IMR-90 (cell line): ENCODE data around the gene DELE1.

ENCODE experiments used
- CEBPB ChIP-seq: IDR thresholded peaks from 2 replicates; pipeline ENCODE4 v1.6.1; 2012; ENCODE audit warnings: low read depth, low read length, improper control_type of control experiment
- CTCF ChIP-seq: conservative IDR thresholded peaks from 2 replicates; pipeline ENCODE4 v1.5.1; 2012; ENCODE audit warnings: mild to moderate bottlenecking, low read depth, low read length, improper control_type of control experiment
- ELK1 ChIP-seq: fragments of 150-350 bp; IDR thresholded peaks from 2 replicates; pipeline ENCODE4 v1.6.1; 2016; ENCODE audit warnings: low read depth, mild to moderate bottlenecking, low read length, moderate library complexity, borderline replicate concordance
- MAFK ChIP-seq: IDR thresholded peaks from 2 replicates; pipeline ENCODE4 v1.6.1; 2012; ENCODE audit warnings: low read depth, low read length, improper control_type of control experiment
- MXI1 ChIP-seq: IDR thresholded peaks from 2 replicates; pipeline ENCODE4 v1.6.1; 2012; ENCODE audit warnings: low read depth, mild to moderate bottlenecking, low read length, moderate library complexity, borderline replicate concordance
- POLR2A ChIP-seq: IDR thresholded peaks from 2 replicates; pipeline ENCODE4 v1.6.1; 2012; ENCODE audit warnings: mild to moderate bottlenecking, low read depth, low read length
- RAD21 ChIP-seq: IDR thresholded peaks from 2 replicates; pipeline ENCODE4 v1.6.1; 2012; ENCODE audit warnings: low read length, improper control_type of control experiment
- RCOR1 ChIP-seq: IDR thresholded peaks from 2 replicates; pipeline ENCODE4 v1.6.1; 2012; ENCODE audit warnings: mild to moderate bottlenecking, low read length, improper control_type of control experiment; ENCODE audit not compliant: insufficient replicate concordance
- RFX5 ChIP-seq: IDR thresholded peaks from 2 replicates; pipeline ENCODE4 v1.8.0; 2012; ENCODE audit warnings: low read depth, mild to moderate bottlenecking, low read length, moderate library complexity
- SMC3 ChIP-seq: fragments of 150-350 bp; IDR thresholded peaks from 2 replicates; pipeline ENCODE4 v1.6.1; 2016; ENCODE audit warnings: low read depth, mild to moderate bottlenecking, antibody characterized with exemption, low read length, moderate library complexity
- TF ChIP-seq, protein P1 (sequence below): fragments of 150-350 bp; IDR thresholded peaks from 2 replicates; pipeline ENCODE4 v1.6.1; 2017; ENCODE audit warnings: mild to moderate bottlenecking, antibody characterized with exemption, low read length, low read depth

- TF ChIP-seq CTCF (no peak), SMC3 (no peak), RFX5 (no peak), ELK1 (no peak), POLR2A (no peak), MAFK (no peak), RCOR1 (no peak), CEBPB (no peak), RAD21 (no peak), MXI1 (no peak)
- TF ChIP-seq, protein P1, sequence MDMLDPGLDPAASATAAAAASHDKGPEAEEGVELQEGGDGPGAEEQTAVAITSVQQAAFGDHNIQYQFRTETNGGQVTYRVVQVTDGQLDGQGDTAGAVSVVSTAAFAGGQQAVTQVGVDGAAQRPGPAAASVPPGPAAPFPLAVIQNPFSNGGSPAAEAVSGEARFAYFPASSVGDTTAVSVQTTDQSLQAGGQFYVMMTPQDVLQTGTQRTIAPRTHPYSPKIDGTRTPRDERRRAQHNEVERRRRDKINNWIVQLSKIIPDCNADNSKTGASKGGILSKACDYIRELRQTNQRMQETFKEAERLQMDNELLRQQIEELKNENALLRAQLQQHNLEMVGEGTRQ = no peak
These were observed 16.7 kb upstream of the DELE1 start for GRCh38 chr5:141906972-141907371.
